ENCODE results near the gene CNGA4. TPM values are rescaled to one million over a fixed set of nuclear protein-coding genes. Genes with fewer than 3 reads are reported as not detected.
A peak's percentile ranks its signal among the peaks of the same experiment; 100 is the strongest.

CNGA4 gene
- polyA plus RNA-seq (ENCODE audit: low read depth in 6 of 6) = under 1 TPM in 2 of 6 donors, not detected in 4; 0.26 to 0.32 TPM

- H3K4me1 Mint-ChIP-seq = peaks cover 13 to 18% (median 16%) of the 10 kb centered on the region in 3 donors
- H3K27ac Mint-ChIP-seq = no peak within 1 kb of the TSS
- DNase-seq (no peak), ATAC-seq (ENCODE audit: low read depth in 2 of 2) (no peak)
- no peaks in the 10 kb centered on the region for H3K9me3 Mint-ChIP-seq
- H3K36me3 Mint-ChIP-seq = no peaks in the 10 kb centered on the region
- H3K4me3 Mint-ChIP-seq = no peak within 1 kb of the TSS
- H3K27me3 Mint-ChIP-seq = peaks cover 19 to 39% (median 25%) of the 10 kb centered on the region in 3 donors
Measured at GRCh38 chr11:6238902-6239301, at the start of gene CNGA4. CNGA4 (plus strand) TSS chr11:6239089; CDS start chr11:6239207, 118 bp downstream.

- Mint-ChIP-seq H3K4me3 (no peak overlapping the region), H3K36me3 (no peaks in the 10 kb centered on the region), H3K27ac (no peak overlapping the region), H3K27me3 (no peaks in the 10 kb centered on the region), H3K9me3 (peaks cover 0 to 2% (median 0%) of the 10 kb centered on the region in 7 donors), H3K4me1 (no peaks in the 10 kb centered on the region)
- ATAC-seq (ENCODE audit: low read depth in 2 of 2) = no peak
- DNase-seq = no peak
Measured at GRCh38 chr11:6191742-6192141, 47.1 kb upstream of the CNGA4 start.

DNA sequence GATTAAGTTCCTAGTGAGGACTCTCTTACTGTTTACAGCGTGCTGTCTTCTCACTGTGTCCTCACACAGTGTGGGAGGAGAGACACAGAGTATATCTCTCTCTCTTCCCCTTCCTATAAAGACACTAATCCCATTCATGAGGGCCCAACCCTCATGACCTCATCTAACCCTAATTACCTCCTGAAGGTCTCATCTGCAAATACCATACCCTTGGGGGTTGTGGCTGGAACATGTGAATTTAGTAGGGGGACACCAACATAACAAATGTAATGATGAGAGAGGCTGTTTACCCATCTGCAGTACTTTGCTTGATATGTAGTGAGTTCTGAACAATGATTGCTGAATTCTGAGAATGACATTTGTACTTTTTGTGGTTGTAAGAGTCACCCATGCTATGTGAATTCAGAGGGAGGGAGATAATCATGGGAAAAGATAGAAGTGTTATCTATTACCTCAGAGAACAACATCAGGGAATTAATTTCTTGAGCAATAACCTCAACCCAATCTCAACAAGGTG, 44.8 kb upstream of the CNGA4 start:
- no peaks in the 10 kb centered on the region for H3K27me3 Mint-ChIP-seq
- ATAC-seq (ENCODE audit: low read depth in 2 of 2) (no peak), DNase-seq (no peak)
- H3K9me3 Mint-ChIP-seq = peaks cover 0 to 2% (median 0%) of the 10 kb centered on the region in 7 donors
- H3K4me1 Mint-ChIP-seq = no peaks in the 10 kb centered on the region
- H3K4me3 Mint-ChIP-seq = no peak overlapping the region
- H3K36me3 Mint-ChIP-seq = no peaks in the 10 kb centered on the region
- H3K27ac Mint-ChIP-seq = no peak overlapping the region

DNA sequence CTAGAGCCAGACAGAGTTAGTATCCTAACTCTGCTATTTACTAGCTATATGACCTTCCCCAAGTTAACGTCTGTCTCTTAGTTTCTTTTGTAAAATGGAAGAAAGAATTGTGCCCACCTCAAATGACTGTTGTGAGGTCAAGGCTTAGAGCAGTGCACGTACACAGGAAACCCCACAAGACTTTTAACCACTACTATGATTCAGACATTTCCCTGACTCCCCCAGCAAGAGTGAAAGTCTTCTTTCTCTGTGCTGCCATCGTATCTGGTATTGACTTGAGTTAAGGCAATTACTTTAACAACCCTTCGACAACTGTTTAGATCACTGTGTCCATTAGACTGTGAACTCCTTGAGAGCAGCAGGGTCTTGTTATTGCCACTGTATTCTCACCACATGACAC, 42.5 kb upstream of the CNGA4 start:
- H3K27ac Mint-ChIP-seq = no peak overlapping the region
- no peaks in the 10 kb centered on the region for H3K36me3 Mint-ChIP-seq
- no peak for ATAC-seq (ENCODE audit: low read depth in 2 of 2)
- H3K4me3 Mint-ChIP-seq = no peak overlapping the region
- no peaks in the 10 kb centered on the region for H3K27me3 Mint-ChIP-seq
- DNase-seq = no peak
- H3K4me1 Mint-ChIP-seq = peaks cover 0 to 4% (median 0%) of the 10 kb centered on the region in 3 donors
- peaks cover 0 to 2% (median 0%) of the 10 kb centered on the region in 7 donors for H3K9me3 Mint-ChIP-seq

DNA sequence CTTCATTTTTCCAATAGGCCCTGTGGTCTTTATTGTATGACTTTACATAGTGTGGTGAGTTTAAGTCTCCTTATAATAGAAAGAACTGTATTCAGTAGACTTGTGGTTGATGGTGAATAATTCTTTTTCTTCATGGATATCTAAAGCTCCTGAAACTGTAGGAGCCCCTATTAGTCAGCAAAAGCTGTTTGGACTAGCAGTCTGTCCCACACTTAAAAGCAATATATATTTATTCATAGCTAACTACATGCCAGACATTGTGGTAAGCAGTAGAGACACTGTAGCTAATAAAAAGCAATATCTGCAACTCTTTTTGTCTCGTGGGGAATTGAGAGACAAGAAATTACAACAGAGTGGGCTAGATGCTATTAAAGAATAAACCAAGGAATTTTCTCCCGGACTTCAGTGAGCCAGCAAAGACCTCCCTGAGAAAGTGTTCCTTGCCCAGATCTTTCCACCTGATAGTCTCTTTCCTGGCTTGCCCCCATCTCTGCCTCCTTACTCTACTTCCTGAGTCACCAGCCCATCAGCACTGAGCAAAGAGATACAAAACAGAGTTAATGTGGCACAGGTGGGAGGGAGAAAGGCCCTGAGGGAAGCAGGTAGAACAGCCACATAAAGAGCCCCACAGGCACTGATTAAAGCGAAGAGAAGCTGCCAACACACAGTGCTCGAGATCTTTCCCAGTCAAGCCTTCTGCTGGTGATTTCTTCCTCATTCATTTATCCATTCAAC, 41.3 kb upstream of the CNGA4 start:
- no peaks in the 10 kb centered on the region for H3K9me3 Mint-ChIP-seq
- no peaks in the 10 kb centered on the region for H3K36me3 Mint-ChIP-seq
- no peak overlapping the region for H3K4me3 Mint-ChIP-seq
- DNase-seq (no peak), ATAC-seq (ENCODE audit: low read depth in 2 of 2) (no peak)
- peaks cover 0 to 4% (median 0%) of the 10 kb centered on the region in 3 donors for H3K4me1 Mint-ChIP-seq
- no peak overlapping the region for H3K27ac Mint-ChIP-seq
- no peaks in the 10 kb centered on the region for H3K27me3 Mint-ChIP-seq

DNA sequence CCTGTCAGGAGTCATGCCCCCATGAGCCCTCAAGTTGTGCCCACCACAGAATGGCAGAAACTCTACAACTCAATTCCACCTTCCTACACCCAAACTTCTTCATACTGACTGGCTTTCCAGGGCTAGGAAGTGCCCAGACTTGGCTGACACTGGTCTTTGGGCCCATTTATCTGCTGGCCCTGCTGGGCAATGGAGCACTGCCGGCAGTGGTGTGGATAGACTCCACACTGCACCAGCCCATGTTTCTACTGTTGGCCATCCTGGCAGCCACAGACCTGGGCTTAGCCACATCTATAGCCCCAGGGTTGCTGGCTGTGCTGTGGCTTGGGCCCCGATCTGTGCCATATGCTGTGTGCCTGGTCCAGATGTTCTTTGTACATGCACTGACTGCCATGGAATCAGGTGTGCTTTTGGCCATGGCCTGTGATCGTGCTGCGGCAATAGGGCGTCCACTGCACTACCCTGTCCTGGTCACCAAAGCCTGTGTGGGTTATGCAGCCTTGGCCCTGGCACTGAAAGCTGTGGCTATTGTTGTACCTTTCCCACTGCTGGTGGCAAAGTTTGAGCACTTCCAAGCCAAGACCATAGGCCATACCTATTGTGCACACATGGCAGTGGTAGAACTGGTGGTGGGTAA, 39.6 kb upstream of the CNGA4 start, which contains the start of gene OR52W1:
TSS of gene OR52W1 (plus strand) at position 51 of the 637 bp plus-strand sequence. CDS start at position 51, 0 bp downstream.
- Mint-ChIP-seq H3K27me3 (no peaks in the 10 kb centered on the region), H3K4me3 (no peak within 1 kb of the TSS), H3K9me3 (no peaks in the 10 kb centered on the region), H3K4me1 (peaks cover 8 to 12% (median 10%) of the 10 kb centered on the region in 3 donors), H3K27ac (peak within 1 kb of the TSS in 2 of 6 donors; percentile 34 to 48), H3K36me3 (no peaks in the 10 kb centered on the region)
- no peak for DNase-seq
- ATAC-seq (ENCODE audit: low read depth in 2 of 2) = no peak

- DNase-seq (no peak), ATAC-seq (ENCODE audit: low read depth in 2 of 2) (no peak)
- Mint-ChIP-seq H3K36me3 (peaks cover 0 to 7% of the 10 kb centered on the region in 2 donors), H3K27ac (no peak overlapping the region), H3K27me3 (no peaks in the 10 kb centered on the region), H3K4me3 (no peak overlapping the region), H3K9me3 (no peaks in the 10 kb centered on the region), H3K4me1 (peaks cover 8 to 12% (median 10%) of the 10 kb centered on the region in 3 donors)
Measured at GRCh38 chr11:6200975-6201374, 37.9 kb upstream of the CNGA4 start.

DNA sequence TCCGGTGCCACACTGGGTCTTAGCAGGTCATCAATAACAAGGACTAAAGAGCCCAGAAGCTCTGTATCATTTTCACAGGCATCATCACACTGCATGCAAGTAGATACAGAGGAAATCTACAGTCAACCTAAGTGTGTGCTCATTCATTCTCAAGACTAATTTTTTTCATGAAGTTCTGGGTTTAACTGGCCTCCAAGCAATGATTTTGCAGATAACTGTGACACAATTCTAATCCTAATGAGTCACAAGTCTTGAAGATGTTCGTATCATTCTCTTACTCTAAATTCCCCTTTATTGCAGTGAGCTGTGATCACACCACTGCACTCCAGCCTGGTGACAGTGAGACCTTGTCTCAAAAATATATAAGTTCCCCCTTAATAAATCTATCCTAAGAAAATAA, 37.4 kb upstream of the CNGA4 start:
- no peak for DNase-seq
- no peak for ATAC-seq (ENCODE audit: low read depth in 2 of 2)
- H3K36me3 Mint-ChIP-seq = peaks cover 0 to 8% of the 10 kb centered on the region in 2 donors
- no peaks in the 10 kb centered on the region for H3K9me3 Mint-ChIP-seq
- no peak overlapping the region for H3K4me3 Mint-ChIP-seq
- no peak overlapping the region for H3K27ac Mint-ChIP-seq
- H3K4me1 Mint-ChIP-seq = peaks cover 8 to 12% (median 10%) of the 10 kb centered on the region in 3 donors
- no peaks in the 10 kb centered on the region for H3K27me3 Mint-ChIP-seq

GRCh38 chr11:6202041-6202440, 36.8 kb upstream of the CNGA4 start:
- no peak overlapping the region for H3K4me3 Mint-ChIP-seq
- H3K9me3 Mint-ChIP-seq = no peaks in the 10 kb centered on the region
- peak overlapping the region in 1 of 6 donors; percentile 28 for H3K27ac Mint-ChIP-seq
- H3K4me1 Mint-ChIP-seq = peaks cover 8 to 12% (median 10%) of the 10 kb centered on the region in 3 donors
- DNase-seq (no peak), ATAC-seq (ENCODE audit: low read depth in 2 of 2) (no peak)
- H3K36me3 Mint-ChIP-seq = peaks cover 0 to 8% of the 10 kb centered on the region in 2 donors
- H3K27me3 Mint-ChIP-seq = no peaks in the 10 kb centered on the region

- Mint-ChIP-seq H3K9me3 (no peaks in the 10 kb centered on the region), H3K27ac (peak overlapping the region in 3 of 6 donors; percentile 13 to 69 (median 50)), H3K4me3 (no peak overlapping the region), H3K36me3 (peaks cover 0 to 8% of the 10 kb centered on the region in 2 donors), H3K27me3 (no peaks in the 10 kb centered on the region), H3K4me1 (peaks cover 8 to 12% (median 10%) of the 10 kb centered on the region in 3 donors)
- ATAC-seq (ENCODE audit: low read depth in 2 of 2) (no peak), DNase-seq (no peak)
Measured at GRCh38 chr11:6203327-6203726, 35.6 kb upstream of the CNGA4 start.

GRCh38 chr11:6204706-6205105, 34.2 kb upstream of the CNGA4 start:
- no peaks in the 10 kb centered on the region for H3K9me3 Mint-ChIP-seq
- no peak for ATAC-seq (ENCODE audit: low read depth in 2 of 2)
- no peak for DNase-seq
- H3K27me3 Mint-ChIP-seq = no peaks in the 10 kb centered on the region
- H3K4me1 Mint-ChIP-seq = peaks cover 7 to 12% (median 10%) of the 10 kb centered on the region in 3 donors
- peaks cover 5 to 15% of the 10 kb centered on the region in 2 donors for H3K36me3 Mint-ChIP-seq
- peak overlapping the region in 1 of 6 donors; percentile 35 for H3K27ac Mint-ChIP-seq
- H3K4me3 Mint-ChIP-seq = no peak overlapping the region

DNA sequence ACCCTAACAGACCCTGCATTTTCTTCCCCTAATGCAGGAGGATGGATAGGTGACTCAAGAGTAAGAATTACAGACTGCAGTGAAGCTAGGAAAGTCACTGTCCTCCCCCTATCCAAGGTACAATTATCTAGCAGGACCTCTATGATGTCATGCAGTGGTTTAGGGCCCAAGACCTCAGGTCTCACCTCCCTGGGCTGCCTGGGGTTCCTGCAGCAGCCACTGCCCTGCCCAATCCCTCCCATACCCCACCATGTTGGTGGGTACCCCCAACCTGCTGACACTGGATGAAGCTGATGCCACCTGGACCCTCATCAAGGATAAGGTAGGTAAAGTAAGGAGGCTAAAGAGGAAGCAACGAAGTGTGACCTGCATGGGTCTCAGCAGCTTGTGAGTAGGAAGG, 33.5 kb upstream of the CNGA4 start, which contains the start of gene C11orf42:
TSS of gene C11orf42 (plus strand) at position 192 of the 400 bp plus-strand sequence. CDS start at position 251, 59 bp downstream.
- Mint-ChIP-seq H3K4me1 (peaks cover 4 to 12% (median 10%) of the 10 kb centered on the region in 3 donors), H3K9me3 (no peaks in the 10 kb centered on the region), H3K27me3 (no peaks in the 10 kb centered on the region), H3K4me3 (no peak within 1 kb of the TSS), H3K36me3 (peaks cover 5 to 15% of the 10 kb centered on the region in 2 donors), H3K27ac (peak within 1 kb of the TSS in 2 of 6 donors; percentile 23 to 45)
- DNase-seq = no peak
- no peak for ATAC-seq (ENCODE audit: low read depth in 2 of 2)

DNA sequence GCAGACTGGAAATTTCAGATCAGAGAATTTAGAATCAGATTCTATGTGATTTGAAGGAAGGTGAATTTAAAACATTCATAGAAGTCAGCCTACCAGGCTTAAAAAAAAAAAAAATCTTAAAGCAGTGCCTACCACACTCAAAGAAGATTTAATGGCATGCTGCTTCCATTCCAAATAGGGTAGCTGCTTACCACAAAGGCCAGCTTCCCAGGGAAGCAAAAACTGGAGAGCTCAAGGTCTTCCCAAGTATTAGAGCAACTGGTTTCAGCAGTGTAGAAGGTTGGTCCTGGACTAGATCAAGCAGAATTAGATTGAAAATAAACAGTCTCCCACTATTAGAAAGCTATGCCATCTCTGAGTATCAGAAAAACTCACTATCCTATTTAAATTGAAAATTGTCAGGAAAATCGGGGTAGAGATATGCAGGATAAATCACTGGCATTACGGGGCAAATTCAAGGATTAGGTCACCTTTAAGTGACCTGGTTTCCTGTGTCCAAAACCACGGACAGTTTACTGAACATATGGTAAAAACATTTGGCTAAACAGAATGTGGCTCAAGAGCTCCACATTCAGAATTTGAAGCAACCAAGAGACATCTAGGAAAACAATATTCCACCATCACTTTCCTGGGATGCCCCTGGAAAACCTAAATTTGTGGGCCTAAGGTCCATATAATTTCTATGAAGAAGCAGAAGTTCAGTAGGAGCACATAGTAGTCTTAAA, 32.3 kb upstream of the CNGA4 start:
- no peak overlapping the region for H3K27ac Mint-ChIP-seq
- ATAC-seq (ENCODE audit: low read depth in 2 of 2) (no peak), DNase-seq (no peak)
- peaks cover 5 to 15% of the 10 kb centered on the region in 2 donors for H3K36me3 Mint-ChIP-seq
- no peaks in the 10 kb centered on the region for H3K27me3 Mint-ChIP-seq
- H3K4me1 Mint-ChIP-seq = peaks cover 4 to 12% (median 10%) of the 10 kb centered on the region in 3 donors
- H3K9me3 Mint-ChIP-seq = no peaks in the 10 kb centered on the region
- no peak overlapping the region for H3K4me3 Mint-ChIP-seq

All from naive B cell (primary cell).